Calu3 (cell line): ENCODE data around the gene CRYGD. TPM values are rescaled to one million over a fixed set of nuclear protein-coding genes. Genes with fewer than 3 reads are reported as not detected.

Source experiments
- BruUV-seq: library from RNA; stranded (reverse); fragments of 400-500 nt; replicated peaks from 2 replicates; lab custom pipeline; 2021; lab: Mats Ljungman, UMichigan
- CTCF ChIA-PET: fragments of 300-600 bp; sonication (Branson Sonifier 250); formaldehyde crosslinking; loops from one replicate; lab custom pipeline; 2022; ENCODE audit warnings: antibody characterized with exemption; lab: Charles Lee
- DNase-seq: peaks from one replicate; pipeline ENCODE4 v3.0.0; 2022
- H3K27ac Mint-ChIP-seq: one replicate; pipeline ENCODE4 v1.8.0; 2022; ENCODE audit warnings: mixed read lengths; ENCODE audit not compliant: unreplicated experiment
- H3K27me3 Mint-ChIP-seq: one replicate; pipeline ENCODE4 v1.8.0; 2022; ENCODE audit warnings: mixed read lengths; ENCODE audit not compliant: unreplicated experiment
- H3K36me3 Mint-ChIP-seq: one replicate; pipeline ENCODE4 v1.8.0; 2022; ENCODE audit warnings: mild to moderate bottlenecking, moderate library complexity, mixed read lengths; ENCODE audit not compliant: insufficient read depth, unreplicated experiment
- H3K4me1 Mint-ChIP-seq: one replicate; pipeline ENCODE4 v1.8.0; 2022; ENCODE audit warnings: mild to moderate bottlenecking, low read depth, mixed read lengths; ENCODE audit not compliant: unreplicated experiment
- H3K4me3 Mint-ChIP-seq: one replicate; pipeline ENCODE4 v1.8.0; 2022; ENCODE audit warnings: mild to moderate bottlenecking, low read depth, moderate library complexity, mixed read lengths; ENCODE audit not compliant: unreplicated experiment
- H3K9me3 Mint-ChIP-seq: one replicate; pipeline ENCODE4 v1.8.0; 2022; ENCODE audit warnings: low read depth, mixed read lengths; ENCODE audit not compliant: unreplicated experiment
- CTCF ChIP-seq: fragments of 200-600 bp; IDR thresholded peaks from one replicate; pipeline ENCODE4 v1.8.0; 2022; ENCODE audit warnings: antibody characterized with exemption; ENCODE audit not compliant: unreplicated experiment
- intact Hi-C: fragments of 100-400 bp; cut with micrococcal nuclease; formaldehyde crosslinking; loops from one replicate; pipeline ENCODE4 v1.10.0; 2022; ENCODE audit not compliant: unreplicated experiment
- total RNA-seq: library from RNA; stranded (reverse); gene quantifications from 2 replicates; pipeline ENCODE4 v1.2.3, GENCODE V29; 2022

Gene CRYGD
- total RNA-seq, 1 experiment from 2014 or later, result not detected

DNA sequence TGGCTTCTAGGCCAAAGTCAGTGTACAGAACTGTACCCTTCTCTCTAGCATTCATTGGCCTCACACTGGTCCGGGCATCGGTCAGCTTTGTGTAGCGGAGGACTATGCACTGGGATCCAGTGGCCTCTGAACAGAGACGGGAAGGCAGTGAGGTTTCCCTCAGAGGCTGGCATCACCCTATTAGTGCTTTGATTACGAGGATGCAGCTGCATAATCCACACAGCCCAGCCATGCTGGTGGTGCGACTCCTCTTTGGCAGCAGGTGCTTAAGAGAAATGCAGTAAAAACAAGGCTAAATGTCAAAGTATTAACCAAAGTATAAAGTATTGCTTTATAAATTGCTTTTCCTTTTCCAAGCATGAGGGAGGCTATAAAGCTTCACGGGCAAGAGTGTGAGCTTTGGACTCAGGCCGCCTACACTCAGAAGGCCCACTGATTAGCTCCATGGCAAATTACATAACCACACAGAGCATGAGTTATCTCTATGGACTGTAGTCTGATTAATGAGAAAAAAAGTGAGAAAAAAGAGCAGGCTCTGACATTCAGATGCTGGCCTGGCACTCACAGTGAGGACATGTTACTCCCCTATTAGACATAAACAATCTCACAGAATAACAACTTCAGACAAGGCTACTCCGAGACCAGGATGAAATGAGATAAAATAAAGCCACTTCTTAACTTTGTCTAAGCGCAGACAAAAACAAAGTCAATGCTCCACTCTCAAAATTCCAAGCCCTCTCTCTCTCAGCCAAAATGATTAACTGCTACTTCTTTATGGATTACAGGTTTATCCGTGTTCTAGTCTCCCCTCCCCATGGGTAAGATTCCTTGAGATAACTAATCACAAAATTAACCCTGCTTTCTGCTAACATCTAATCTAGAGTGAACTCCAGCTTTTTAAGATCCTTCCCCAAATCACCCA, 11.7 kb upstream of the CRYGD start:
- H3K27ac Mint-ChIP-seq, result no peak overlapping the region
- BruUV-seq, result no TSS peak
- no peaks in the 10 kb centered on the region for H3K36me3 Mint-ChIP-seq
- CTCF ChIA-PET, result no interaction called here
- peaks cover 7% of the 10 kb centered on the region for H3K9me3 Mint-ChIP-seq
- no peak overlapping the region for H3K4me3 Mint-ChIP-seq
- DNase-seq, result no peak
- no peaks in the 10 kb centered on the region for H3K4me1 Mint-ChIP-seq
- intact Hi-C loops, result no loop called here
- H3K27me3 Mint-ChIP-seq, result no peaks in the 10 kb centered on the region
- no peak for TF ChIP-seq CTCF

DNA sequence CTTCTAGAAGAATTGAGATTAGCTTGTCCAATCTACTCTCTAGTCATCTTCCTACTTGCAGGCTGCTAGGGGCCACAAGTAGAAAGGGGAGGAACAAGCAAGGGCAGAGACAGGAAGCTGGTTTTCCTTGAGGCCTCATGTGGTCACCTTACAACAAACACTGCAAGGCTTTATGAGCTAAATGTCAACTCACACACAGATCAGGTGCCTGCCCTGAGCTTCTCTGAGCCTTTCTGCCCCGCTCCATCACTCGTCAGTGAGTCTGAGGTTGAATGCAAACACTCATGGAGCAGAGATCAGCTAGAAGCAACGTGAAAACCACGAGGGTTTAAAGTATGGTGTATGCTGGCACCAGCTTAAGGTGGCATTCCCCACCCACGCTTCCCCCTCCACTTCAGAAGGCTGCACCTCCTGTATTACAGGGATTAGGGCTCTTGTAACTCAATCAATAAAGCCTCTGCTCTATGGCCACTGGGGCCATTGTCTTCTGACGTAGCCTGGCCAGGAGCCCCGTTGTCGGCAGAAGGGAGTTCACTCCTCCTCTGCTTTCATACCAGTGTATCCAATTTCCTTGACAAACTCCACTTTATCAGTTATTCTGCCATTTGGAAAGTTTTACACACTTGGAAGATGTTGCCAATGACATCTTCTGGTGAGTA, 10.7 kb upstream of the CRYGD start:
- peaks cover 8% of the 10 kb centered on the region for H3K4me1 Mint-ChIP-seq
- H3K27me3 Mint-ChIP-seq, result no peaks in the 10 kb centered on the region
- no TSS peak for BruUV-seq
- TF ChIP-seq CTCF, result no peak
- H3K9me3 Mint-ChIP-seq, result peaks cover 7% of the 10 kb centered on the region
- H3K36me3 Mint-ChIP-seq, result no peaks in the 10 kb centered on the region
- CTCF ChIA-PET, result interaction anchor here (0.8 kb wide), 1 partner anchor 16 kb away, joined by 3 read pairs; no protein-coding TSS in a partner anchor
- DNase-seq, result no peak
- no peak overlapping the region for H3K4me3 Mint-ChIP-seq
- H3K27ac Mint-ChIP-seq, result no peak overlapping the region
- intact Hi-C loops, result no loop called here

GRCh38 chr2:208130712-208131110, 6.4 kb upstream of the CRYGD start:
- intact Hi-C loops, result no loop called here
- no peak for DNase-seq
- Mint-ChIP-seq H3K36me3 (no peaks in the 10 kb centered on the region), H3K27me3 (no peaks in the 10 kb centered on the region), H3K9me3 (no peaks in the 10 kb centered on the region), H3K4me3 (no peak overlapping the region), H3K4me1 (peaks cover 11% of the 10 kb centered on the region), H3K27ac (no peak overlapping the region)
- CTCF ChIA-PET, result interaction anchor here (0.8 kb wide), 1 partner anchor 17 kb away, joined by 3 read pairs; no protein-coding TSS in a partner anchor
- no peak for TF ChIP-seq CTCF
- no TSS peak for BruUV-seq

DNA sequence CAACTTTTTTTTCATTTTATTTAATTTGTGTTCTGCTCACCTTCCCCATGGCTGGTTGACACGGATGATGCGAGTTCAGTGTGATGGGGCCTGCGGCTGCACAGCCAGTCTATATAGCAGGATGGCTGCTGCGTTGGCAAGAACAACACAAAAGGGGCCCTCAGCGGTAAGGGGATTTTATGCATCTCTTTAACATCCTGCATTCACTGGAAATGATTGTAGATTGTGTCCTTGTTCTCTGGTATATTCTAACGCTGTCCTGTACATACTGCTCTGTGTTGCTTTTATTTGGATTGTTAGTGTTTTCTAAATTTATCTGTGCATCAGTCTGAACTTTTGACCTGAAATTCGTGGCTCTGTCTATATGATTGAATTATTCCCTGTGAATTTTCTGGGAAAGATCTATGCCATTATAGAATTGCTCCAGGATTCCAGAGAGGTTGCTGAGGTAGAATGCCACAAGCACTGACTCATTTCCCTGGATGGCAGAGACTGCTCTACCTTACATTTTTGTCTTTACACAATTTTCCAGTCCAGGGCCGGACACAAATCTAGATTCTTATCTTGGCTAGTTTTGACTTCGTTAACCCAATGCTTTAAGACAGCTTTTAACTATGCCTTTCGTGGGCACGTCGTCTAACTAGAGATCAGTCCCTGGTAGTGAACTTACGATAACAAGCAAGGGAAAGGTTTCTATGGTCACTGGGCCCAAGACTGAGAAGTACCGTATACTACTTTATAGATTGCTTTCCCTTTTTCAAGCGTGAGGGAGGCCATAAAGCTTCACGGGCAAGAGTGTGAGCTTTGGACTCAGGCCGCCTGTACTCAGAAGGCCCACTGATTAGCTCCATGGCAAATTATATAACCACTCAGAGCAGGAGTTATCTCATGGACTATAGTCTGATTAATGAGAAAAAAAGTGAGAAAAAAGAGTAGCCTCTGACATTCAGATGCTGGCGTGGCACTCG, 5.7 kb upstream of the CRYGD start, which contains the start of gene CRYGC:
Gene CRYGC (minus strand): TSS at position 85 of the 968 bp plus-strand sequence. CDS start 36 bp downstream, at position 49.
- H3K4me3 Mint-ChIP-seq, result no peak within 1 kb of the TSS
- BruUV-seq, result no TSS peak
- H3K4me1 Mint-ChIP-seq, result peaks cover 11% of the 10 kb centered on the region
- no peak for DNase-seq
- no peaks in the 10 kb centered on the region for H3K27me3 Mint-ChIP-seq
- no peak within 1 kb of the TSS for H3K27ac Mint-ChIP-seq
- CTCF ChIA-PET, result interaction anchor here (0.6 to 0.8 kb wide), 2 partner anchors 18 to 25 kb away, joined by 3 to 4 read pairs; no protein-coding TSS in a partner anchor
- no peaks in the 10 kb centered on the region for H3K36me3 Mint-ChIP-seq
- no peaks in the 10 kb centered on the region for H3K9me3 Mint-ChIP-seq
- no peak for TF ChIP-seq CTCF
- intact Hi-C loops, result no loop called here
